Vagina (tissue), 2 donors: Measurements from ENCODE around the gene GJA10. TPM values are rescaled to one million over a fixed set of nuclear protein-coding genes. Genes with fewer than 3 reads are reported as not detected.

Experiments used
- DNase-seq, 2 donors: peaks; one replicate each; pipeline ENCODE4 v3.0.0-alpha.2; 2017; ENCODE audit errors: extremely low spot score in 2 of 2
- H3K27ac ChIP-seq: fragments of 200-600 bp; sonication (generic); one replicate; pipeline ENCODE4 v1.5.1; 2019
- H3K27me3 ChIP-seq: fragments of 200-600 bp; sonication (generic); one replicate; pipeline ENCODE4 v1.5.1; 2019
- H3K36me3 ChIP-seq, 2 donors: fragments of 200-600 bp; sonication (generic); one replicate each; pipeline ENCODE4 v1.5.1; 2017 to 2019
- H3K4me1 ChIP-seq: fragments of 200-600 bp; sonication (generic); one replicate; pipeline ENCODE4 v1.5.1; 2019
- H3K4me3 ChIP-seq, 2 donors: fragments of 200-600 bp; sonication (generic); 1 replicate in 1 of 2; 2 replicates in 1 of 2; pipeline ENCODE4 v1.5.1; 2016 to 2019
- H3K9me3 ChIP-seq: fragments of 200-600 bp; sonication (generic); one replicate; pipeline ENCODE4 v1.5.1; 2019
- POLR2A ChIP-seq, 2 donors: fragments of 450-650 bp; IDR thresholded peaks; one replicate each; pipeline ENCODE4 v1.6.1; 2017; ENCODE audit warnings: antibody characterized with exemption in 2 of 2, mild to moderate bottlenecking in 2 of 2, moderate library complexity in 2 of 2
- POLR2AphosphoS5 ChIP-seq, 2 donors: sonication (generic); formaldehyde crosslinking; IDR thresholded peaks; one replicate each; pipeline ENCODE4 v1.9.0; 2017; ENCODE audit warnings: antibody characterized with exemption in 2 of 2, mild to moderate bottlenecking in 2 of 2, low read depth in 1 of 2; ENCODE audit not compliant: insufficient read depth in 1 of 2
- intact Hi-C: fragments of 100-400 bp; cut with DNase I; formaldehyde crosslinking; loops from one replicate; pipeline ENCODE4 v1.15.1; 2023
- total RNA-seq: library from RNA; depleted of rRNA; stranded (reverse); fragments of >200 nt; gene quantifications from one replicate; pipeline ENCODE4 v1.2.3, GENCODE V29; 2016
- TF ChIP-seq, protein P1 (sequence below), 3 experiments: fragments of 450-650 bp in 2 of 3; fragments of 200-600 bp in 1 of 3; sonication (generic) in 1 of 3; IDR thresholded peaks; one replicate each; pipeline ENCODE4 v1.5.1; 2017 to 2019; ENCODE audit warnings: antibody characterized with exemption in 3 of 3, mild to moderate bottlenecking in 2 of 3, moderate library complexity in 2 of 3

The GJA10 gene
- total RNA-seq, 1 donor from 2014 or later, result not detected

DNA sequence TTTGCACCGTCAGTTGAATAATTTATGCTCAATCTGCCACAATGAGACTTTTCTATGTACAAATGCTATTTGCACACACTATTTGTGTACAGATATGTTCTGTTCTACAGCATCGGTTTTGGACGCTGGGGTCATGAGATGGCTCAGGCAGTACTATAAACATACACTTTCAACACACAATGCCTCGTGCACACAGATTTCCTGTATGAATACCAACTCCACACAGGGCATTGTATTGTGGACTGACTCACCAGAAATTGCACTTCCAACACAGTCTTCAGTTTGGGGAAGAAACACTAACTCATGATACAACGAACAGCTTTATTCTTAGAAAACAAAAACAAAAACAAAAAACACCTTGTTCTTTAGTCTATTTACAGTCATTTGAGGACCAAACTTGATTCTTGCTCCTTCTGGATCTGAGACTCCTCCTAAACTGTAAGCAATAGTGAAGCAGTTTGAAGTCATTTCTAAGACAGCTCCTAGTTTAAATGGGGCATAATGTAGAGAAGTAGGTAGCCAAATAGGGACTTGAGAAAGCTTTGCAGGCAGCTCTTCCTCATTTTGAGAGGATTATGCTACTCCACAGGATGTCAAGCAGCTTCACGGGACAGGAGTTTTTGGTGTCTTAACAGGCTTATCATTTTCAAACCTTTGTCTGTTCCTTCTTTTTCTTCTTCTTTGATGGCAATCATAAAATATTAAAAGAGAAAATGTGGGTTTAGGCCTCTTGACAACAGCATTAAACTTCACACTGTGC is 33.7 kb downstream of the GJA10 start:
- Histone ChIP-seq H3K36me3 (no peaks in the 10 kb centered on the region), H3K9me3 (no peaks in the 10 kb centered on the region), H3K4me1 (no peaks in the 10 kb centered on the region), H3K4me3 (no peak overlapping the region), H3K27me3 (no peaks in the 10 kb centered on the region), H3K27ac (no peak overlapping the region)
- intact Hi-C loops, result no loop called here
- no peak for DNase-seq
- TF ChIP-seq POLR2AphosphoS5 (IDR thresholded peaks at IDR 0.05; ENCODE audit: insufficient read depth in 1 of 2, low read depth in 1 of 2), result no peak
- no peak for TF ChIP-seq POLR2A (IDR thresholded peaks at IDR 0.05)
- TF ChIP-seq, protein P1, sequence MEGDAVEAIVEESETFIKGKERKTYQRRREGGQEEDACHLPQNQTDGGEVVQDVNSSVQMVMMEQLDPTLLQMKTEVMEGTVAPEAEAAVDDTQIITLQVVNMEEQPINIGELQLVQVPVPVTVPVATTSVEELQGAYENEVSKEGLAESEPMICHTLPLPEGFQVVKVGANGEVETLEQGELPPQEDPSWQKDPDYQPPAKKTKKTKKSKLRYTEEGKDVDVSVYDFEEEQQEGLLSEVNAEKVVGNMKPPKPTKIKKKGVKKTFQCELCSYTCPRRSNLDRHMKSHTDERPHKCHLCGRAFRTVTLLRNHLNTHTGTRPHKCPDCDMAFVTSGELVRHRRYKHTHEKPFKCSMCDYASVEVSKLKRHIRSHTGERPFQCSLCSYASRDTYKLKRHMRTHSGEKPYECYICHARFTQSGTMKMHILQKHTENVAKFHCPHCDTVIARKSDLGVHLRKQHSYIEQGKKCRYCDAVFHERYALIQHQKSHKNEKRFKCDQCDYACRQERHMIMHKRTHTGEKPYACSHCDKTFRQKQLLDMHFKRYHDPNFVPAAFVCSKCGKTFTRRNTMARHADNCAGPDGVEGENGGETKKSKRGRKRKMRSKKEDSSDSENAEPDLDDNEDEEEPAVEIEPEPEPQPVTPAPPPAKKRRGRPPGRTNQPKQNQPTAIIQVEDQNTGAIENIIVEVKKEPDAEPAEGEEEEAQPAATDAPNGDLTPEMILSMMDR (IDR thresholded peaks at IDR 0.05), result no peak

DNA sequence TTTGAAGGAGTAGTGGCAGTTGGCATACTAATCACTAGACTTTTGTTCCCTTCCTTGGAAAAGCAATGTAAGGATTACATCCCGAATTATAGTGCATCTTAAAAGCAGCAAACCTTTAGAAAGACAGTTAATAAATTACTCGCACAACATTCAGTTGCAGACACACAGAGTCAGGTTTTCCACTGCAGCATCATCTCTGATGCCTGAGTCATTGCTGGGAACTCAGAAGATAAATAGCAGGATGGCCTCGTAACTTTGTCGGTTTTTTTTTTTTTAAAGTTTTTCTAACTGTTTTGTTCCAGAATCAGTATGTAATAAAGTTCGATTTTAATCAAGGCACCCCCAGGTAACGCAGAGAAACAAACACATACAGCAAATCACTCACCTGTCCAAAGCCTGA is 34.3 kb downstream of the GJA10 start:
- no peaks in the 10 kb centered on the region for H3K36me3 ChIP-seq
- H3K27ac ChIP-seq, result no peak overlapping the region
- DNase-seq, result no peak
- H3K4me3 ChIP-seq, result no peak overlapping the region
- intact Hi-C loops, result no loop called here
- no peak for TF ChIP-seq POLR2A (IDR thresholded peaks at IDR 0.05)
- TF ChIP-seq, protein P1 (IDR thresholded peaks at IDR 0.05), result no peak
- no peak for TF ChIP-seq POLR2AphosphoS5 (IDR thresholded peaks at IDR 0.05; ENCODE audit: insufficient read depth in 1 of 2, low read depth in 1 of 2)
- H3K4me1 ChIP-seq, result no peaks in the 10 kb centered on the region
- no peaks in the 10 kb centered on the region for H3K27me3 ChIP-seq
- H3K9me3 ChIP-seq, result no peaks in the 10 kb centered on the region

DNA sequence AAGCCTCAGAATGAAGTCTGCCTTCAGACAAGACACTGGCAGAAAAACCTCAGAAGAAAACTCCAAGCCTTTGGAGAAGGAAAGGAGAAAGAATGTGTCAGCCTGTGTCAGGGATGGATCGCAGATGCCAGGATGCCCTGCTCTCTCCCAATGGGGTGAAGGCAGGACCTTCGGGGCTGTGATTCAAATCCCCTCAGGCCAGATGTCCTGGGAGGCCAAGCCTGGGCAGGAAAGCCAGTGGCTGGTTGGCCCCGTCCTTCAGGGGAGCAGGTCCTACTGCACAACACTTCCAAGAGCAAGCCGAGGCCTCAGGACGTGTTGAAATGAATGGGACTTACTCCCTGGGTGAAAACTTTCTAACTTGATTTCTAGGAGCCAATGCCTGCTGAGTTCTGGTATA is 36.5 kb downstream of the GJA10 start:
- no peaks in the 10 kb centered on the region for H3K36me3 ChIP-seq
- TF ChIP-seq, protein P1 (IDR thresholded peaks at IDR 0.05), result no peak
- no peak for TF ChIP-seq POLR2A (IDR thresholded peaks at IDR 0.05)
- TF ChIP-seq POLR2AphosphoS5 (IDR thresholded peaks at IDR 0.05; ENCODE audit: insufficient read depth in 1 of 2, low read depth in 1 of 2), result no peak

DNA sequence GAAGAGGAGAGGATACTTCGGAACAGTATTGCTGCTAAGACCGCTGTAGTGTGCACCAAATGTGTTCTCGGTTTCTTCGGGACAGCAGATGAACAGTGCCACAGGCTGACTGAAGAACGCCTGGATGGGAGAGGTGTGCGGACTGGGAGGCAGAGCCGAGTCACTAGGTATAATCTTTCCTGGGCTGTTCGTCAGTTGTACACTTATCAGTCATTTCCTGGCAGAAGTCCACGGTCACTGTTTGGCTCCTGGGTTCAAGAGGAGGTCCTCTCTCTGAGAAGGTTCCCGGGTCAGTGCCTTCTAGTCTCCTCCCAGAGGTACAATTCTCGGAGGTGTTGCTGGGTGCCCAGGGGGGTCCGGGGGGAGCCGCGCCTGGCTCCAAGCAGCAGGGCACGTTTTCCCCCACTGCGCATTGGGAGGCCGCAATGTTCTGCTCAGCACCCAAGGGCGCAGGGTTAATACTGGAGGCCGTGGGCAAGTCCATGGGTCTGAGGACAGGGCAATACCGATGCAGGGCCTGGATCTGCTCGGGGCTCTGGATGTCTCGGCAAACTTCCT is 38.1 kb downstream of the GJA10 start:
- H3K9me3 ChIP-seq, result no peaks in the 10 kb centered on the region
- H3K4me1 ChIP-seq, result no peaks in the 10 kb centered on the region
- H3K27me3 ChIP-seq, result no peaks in the 10 kb centered on the region
- H3K27ac ChIP-seq, result no peak overlapping the region
- H3K36me3 ChIP-seq, result no peaks in the 10 kb centered on the region
- TF ChIP-seq POLR2A (IDR thresholded peaks at IDR 0.05) (no peak), POLR2AphosphoS5 (IDR thresholded peaks at IDR 0.05; ENCODE audit: insufficient read depth in 1 of 2, low read depth in 1 of 2) (no peak)
- TF ChIP-seq, protein P1 (IDR thresholded peaks at IDR 0.05), result no peak
- no peak for DNase-seq
- intact Hi-C loops, result no loop called here
- H3K4me3 ChIP-seq, result no peak overlapping the region

More for the DNA sequence above, 36.5 kb downstream of the GJA10 start:
- Histone ChIP-seq H3K4me1 (no peaks in the 10 kb centered on the region), H3K9me3 (no peaks in the 10 kb centered on the region), H3K27ac (no peak overlapping the region), H3K4me3 (no peak overlapping the region), H3K27me3 (no peaks in the 10 kb centered on the region)
- intact Hi-C loops, result no loop called here
- DNase-seq, result no peak
